CD4-positive, alpha-beta T cell treated with Interleukin-1 beta for 1 hour (primary cell): ENCODE data around the gene MGA.

Source experiments
- DNase-seq, 2 donors: peaks; one replicate each; pipeline ENCODE4 v3.0.0-alpha.2; 2020 to 2022

MGA gene

DNA sequence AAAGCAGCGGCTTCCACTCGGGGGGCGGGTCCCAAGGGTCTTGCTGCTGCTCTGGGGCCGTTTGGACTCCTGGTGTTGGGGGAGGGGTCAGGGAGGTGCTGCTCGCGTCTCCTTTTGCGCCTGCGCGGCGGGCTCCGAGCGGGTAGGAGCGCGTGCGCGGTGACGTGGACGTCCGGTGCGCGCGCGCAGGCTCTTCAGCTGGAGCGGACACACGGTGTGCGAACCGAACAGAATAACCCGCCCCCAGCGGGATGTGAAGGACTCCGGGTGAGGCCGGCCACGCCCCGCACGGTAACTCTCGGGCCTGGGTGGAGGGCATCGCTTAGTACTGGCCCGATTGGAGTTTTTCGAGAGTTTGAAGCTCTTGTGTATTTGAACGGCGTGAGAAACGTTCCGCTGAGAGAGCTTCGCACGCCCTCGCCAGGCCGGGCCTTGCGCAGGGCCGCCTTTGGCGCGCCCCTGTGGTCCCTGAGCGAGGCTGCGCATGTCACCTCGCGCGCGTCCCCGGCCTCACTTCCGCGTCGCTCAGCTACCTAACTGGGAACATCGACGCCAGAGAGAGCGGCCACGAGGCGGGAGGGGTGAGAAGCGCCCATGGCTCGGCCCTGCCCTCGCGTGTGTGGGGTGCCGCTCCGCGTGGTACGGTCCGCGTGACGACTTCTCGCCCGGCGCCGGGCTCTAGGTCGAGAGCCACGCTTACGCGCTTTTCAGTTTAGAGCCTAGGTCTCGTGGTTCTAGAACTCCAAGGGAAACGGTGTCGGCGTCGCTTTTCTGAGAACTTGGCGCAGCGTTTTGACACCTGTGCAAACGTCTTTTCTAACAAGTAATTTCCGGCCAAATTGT, at the start of gene MGA:
MGA (plus strand) TSS at position 171 of the 843 bp plus-strand sequence.
- DNase-seq: peak; percentile 93 to 95

DNA sequence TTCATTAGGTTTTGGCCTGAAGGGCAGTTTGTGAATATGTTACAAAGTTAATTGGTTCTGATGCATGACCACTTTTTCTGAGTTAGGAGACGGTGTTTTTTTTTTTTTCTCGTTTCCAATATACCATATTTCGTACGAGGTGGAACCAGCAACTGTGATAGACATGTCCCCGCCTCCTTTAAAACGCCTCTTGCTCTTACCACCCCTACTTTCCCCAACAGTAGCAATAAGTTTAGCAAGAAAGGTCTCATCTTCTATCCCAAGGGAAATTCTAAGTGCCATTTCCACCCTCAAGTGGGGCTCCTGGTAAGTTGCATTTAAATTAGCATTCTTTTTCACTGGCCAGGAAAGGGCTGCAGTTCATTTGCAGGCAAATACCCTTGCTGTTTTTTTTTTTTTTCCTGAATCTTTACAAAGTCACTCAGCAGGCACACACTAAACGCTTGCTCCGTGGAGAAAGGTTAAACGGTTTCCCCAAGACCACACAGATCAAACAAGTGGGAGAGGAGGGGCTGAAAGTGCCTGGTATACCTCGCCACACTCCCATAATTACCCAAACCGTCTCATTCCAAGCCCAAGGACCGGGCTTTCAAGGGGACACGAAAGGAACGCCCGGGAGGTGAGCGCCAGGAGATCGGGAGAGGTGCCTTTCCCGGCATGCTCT, 39.5 kb upstream of the MGA start:
- no peak for DNase-seq

- DNase-seq: peak; percentile 82 to 83
Measured at GRCh38 chr15:41621200-41622193, 38.7 kb upstream of the MGA start.

DNA sequence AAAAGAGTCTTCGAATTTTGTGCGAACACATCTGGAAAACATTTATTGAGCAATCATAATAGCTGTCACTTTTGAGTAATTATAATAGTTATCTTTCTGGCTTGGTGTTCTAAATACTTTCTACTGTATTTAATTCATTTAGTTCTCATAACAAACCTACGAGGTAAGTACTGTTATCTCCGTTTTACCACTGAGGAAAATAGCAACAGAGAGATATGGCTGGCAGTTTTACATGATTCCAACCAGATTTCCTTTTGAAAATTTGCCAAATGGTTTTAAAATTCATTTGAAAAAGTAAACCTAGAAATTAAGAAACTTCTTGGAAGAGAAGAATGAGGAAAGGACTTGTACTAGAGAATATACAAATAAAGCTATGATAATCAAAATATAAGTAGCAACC, 37.3 kb upstream of the MGA start:
- no peak for DNase-seq

GRCh38 chr15:41627203-41627602, 33.0 kb upstream of the MGA start:
- DNase-seq: no peak

DNA sequence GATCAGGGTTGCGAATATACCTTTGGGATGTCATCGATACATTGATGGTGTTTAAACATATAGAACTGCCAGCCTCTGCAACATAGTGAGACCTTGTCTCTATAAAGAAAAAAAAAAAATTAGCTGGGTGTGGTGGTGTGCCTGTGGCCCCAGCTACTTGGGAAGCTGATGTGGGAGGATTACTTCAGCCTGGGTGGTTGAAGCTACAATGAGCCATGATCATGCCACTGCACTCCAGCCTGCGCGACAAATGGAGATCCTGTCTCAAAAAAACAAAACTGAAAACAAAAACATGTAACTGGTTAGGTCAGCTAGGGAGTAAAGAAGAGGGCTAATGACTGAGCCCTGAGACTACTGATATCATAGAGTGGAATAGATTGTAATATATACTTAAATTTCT, 30.7 kb upstream of the MGA start:
- no peak for DNase-seq

DNA sequence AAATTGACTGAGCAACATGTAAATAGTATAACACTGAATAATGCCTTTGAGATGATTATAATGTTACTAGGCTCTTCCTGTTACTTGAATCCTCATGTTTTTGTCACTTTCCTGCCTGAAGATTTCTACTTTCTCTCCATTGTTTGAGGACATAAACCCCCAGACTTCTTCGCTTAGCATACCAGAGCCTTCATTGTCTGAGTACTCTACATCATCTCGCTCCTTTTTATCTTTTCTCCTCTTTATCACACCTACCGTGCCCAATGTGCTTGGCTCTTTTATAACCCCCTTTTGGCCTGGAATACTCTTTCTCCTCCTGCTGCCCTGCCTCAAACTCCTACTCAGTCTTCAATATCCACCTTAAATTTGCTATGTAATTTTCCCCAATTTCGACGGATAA, 30.3 kb upstream of the MGA start:
- no peak for DNase-seq

GRCh38 chr15:41630616-41631217, 29.5 kb upstream of the MGA start:
- DNase-seq: no peak

DNA sequence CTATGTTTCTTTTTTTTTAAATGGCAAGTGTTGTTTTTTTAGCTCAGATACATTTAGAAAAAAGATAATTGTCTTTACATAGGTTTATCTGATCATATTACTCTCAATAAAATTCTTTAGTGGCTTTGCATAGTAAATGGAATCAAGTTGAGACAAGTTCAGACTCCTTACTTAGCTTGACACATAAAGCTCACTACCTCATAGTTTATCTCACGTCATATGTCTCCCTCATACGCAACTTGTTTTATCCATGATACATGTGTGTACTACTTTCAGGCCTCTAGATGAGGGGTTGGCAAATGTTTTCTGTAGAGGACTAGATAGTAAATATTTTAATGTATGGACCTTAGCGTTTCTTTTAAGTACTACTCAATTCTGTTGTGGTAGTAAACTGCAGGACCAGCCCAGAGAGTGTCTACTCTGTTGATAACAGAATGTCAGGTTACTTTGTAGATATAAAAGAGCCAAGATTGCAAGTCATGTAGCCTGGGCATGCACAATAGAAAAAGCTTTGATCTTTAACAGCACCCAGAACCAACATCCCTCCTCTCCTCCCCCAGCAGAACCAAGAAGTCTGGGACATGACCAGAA, 28.2 kb upstream of the MGA start:
- DNase-seq: no peak

DNA sequence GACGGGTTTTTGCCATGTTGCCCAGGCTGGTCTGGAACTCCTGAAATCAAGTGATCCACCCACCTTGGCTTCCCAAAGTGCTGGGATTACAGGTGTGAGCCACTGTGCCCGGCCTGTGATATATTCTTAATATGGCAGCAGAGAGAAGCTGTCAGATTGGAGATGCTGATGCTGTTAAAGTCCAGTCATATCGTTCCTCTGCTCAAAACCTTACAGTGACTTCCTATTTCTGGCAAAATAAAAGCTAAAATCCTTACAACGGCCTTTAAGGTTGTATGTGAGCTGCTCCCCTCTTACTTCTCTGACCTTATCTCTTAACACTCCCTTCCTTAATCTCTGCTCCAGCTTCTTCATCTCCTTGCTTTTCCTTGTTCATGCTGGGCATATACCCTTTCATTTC, 26.6 kb upstream of the MGA start:
- no peak for DNase-seq

GRCh38 chr15:41634072-41634626, 26.1 kb upstream of the MGA start:
- no peak for DNase-seq

DNA sequence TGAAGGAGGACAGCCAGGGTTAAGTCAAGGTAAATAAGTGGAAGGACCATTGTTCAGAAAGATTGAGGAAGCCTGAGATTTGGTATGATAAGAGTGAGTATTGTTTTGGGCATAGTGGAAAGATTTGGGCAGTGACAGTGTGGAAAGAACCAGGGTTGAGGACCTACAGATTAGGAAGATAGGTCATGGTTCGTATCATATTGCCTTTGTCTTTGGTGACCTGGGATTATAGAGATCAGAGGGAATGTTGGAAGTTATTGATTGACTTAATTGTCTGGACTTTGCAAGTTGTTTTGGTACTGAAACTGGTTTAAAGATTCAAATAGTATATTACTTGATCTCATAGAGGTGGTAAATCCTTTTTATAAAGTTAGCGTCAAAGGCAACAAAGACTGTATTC, 23.1 kb upstream of the MGA start:
- DNase-seq: no peak

- DNase-seq: no peak
Measured at GRCh38 chr15:41640985-41641384, 19.2 kb upstream of the MGA start.

GRCh38 chr15:41647262-41647661, 12.9 kb upstream of the MGA start:
- no peak for DNase-seq

- DNase-seq: no peak
Measured at GRCh38 chr15:41648097-41648496, 12.1 kb upstream of the MGA start.

DNA sequence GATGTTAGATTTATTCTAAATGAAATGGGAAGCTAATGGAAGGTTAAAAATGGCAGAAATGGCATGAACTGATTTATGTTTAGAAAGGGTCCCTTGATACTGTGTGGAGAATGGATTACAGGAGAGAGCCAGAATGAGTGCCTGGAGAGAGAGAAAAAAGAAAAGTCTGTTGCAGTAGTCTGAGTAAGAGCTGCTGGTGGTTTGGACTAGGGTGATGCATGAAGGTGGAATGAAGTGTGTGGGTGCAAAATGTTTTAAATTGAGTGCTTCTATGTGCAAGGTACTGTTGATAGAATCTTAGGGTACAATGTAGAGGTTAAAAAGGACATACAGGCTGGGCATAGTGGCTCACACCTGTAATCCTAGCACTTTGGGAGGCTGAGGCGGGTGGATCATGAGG, 11.4 kb upstream of the MGA start:
- DNase-seq: no peak

- no peak for DNase-seq
Measured at GRCh38 chr15:41650806-41651205, 9.4 kb upstream of the MGA start.

DNA sequence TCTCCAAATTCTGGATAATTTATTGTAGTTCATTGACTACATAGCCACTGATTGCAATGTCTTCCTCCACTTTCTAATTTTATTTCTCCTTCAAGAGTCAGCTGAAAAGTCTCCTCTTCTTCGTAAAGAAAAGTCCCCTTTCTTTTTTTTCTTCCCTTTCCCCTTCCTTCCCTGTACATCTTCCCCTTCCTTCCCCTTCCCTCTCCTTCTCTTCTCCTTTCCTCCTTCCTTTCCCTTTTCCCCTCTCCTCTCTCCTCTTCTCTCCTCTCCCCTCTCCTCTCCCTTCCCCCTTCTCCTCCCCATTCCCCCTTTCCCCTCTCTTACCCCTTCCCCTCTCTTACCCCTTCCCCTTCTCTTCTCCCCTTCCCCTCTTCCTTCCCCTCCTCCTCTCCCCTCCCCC, 8.8 kb upstream of the MGA start:
- no peak for DNase-seq

DNA sequence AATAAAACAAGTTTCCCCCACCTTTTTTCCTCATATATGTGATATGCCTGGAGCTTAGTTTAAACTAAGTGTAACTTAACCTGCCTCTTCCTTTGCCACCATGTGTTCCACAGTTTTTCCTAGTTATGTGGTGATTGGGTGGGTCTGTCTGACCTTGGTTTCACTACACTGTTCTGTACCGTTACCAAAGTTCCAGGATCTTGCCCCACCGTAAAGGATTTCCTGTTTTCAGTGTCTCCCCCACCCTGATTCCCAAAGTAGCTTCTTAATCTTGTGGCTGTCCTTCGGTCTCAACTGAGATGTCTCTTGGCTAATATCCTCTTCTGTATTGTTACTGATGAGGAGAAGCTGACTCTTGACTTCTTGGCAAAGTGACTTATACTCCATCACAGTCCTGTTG, 6.4 kb upstream of the MGA start:
- DNase-seq: no peak

DNA sequence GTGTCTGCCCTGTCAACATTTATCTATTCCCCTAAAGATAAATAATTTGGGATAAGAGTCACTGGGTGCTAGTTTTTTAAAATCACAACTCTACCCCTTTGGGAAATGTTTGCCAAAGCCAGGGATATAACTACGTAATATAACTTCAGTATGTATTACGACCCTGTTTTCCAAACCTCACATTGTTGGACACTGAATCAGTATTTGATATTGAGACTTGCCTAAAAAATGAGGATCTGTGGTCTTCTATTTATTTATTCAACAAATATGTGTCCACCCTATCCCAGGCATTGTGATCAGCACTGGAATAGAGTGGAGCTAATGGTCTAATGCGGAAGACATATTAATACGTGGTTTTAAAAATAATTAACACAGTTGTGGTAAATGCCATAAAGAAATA, 4.5 kb upstream of the MGA start:
- DNase-seq: no peak

GRCh38 chr15:41656188-41656587, 4.0 kb upstream of the MGA start:
- DNase-seq: no peak

DNA sequence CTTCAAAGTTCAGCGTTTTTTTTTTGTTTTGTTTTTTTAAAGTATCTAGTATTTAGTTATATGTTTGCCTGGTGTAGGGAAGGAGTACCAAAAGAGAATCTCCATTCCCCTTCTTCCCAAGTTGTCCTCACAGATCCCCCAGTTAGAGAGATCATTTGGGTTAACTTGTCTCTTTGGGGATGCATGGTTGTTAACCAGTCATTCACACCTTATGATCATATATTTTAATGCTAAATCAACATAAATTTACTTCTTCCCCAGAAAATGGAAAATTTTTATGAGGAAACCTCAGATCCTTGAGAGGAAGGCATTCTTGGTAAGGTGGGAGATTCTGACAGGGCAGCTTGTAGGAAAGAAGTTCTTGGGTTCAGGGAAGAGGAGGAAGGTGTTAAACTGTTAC, 1.5 kb upstream of the MGA start:
- DNase-seq: no peak
